ENCODE measurements around the gene GDF11. TPM values are rescaled to one million over a fixed set of nuclear protein-coding genes. Genes with fewer than 3 reads are reported as not detected.
A peak's percentile ranks its signal among the peaks of the same experiment; 100 is the strongest.

The GDF11 gene
- total RNA-seq, 1 experiment from 2014 or later = 5.3 TPM

GRCh38 chr12:55765736-55766290 lies 22.9 kb downstream of the GDF11 start:
- BruUV-seq (replicated peaks) = no TSS peak
- POLR2A ChIA-PET = no interaction called here
- Histone ChIP-seq H3K4me3 (replicated peaks in 1 of 2; ENCODE audit: low read depth in 1 of 2, low read length in 2 of 2) (no peak overlapping the region), H3K79me2 (ENCODE audit: insufficient read depth, low read length) (peaks cover 9% of the 10 kb centered on the region; the same call in 1 of the 2 replicates), H3K27ac (ENCODE audit: low read depth, low read length) (no peak overlapping the region), H4K20me1 (ENCODE audit: insufficient read depth) (no peaks in the 10 kb centered on the region), H3K9ac (ENCODE audit: low read length) (no peak overlapping the region), H3K9me3 (ENCODE audit: control insufficient read depth in 1 of 2, insufficient read depth in 1 of 2, low read depth in 1 of 2, low read length in 2 of 2) (no peaks in the 10 kb centered on the region), H3K4me1 (ENCODE audit: control insufficient read depth in 1 of 2, insufficient read depth in 2 of 2, low read length in 2 of 2) (no peaks in the 10 kb centered on the region), H3K36me3 (ENCODE audit: control insufficient read depth in 1 of 2, insufficient read depth in 2 of 2, low read length in 2 of 2) (peaks cover 10 to 13% of the 10 kb centered on the region in 2 experiments; a peak in 3 of 4 replicates), H3K4me2 (ENCODE audit: low read length) (no peak overlapping the region), H3K27me3 (ENCODE audit: insufficient read depth, low read length) (no peaks in the 10 kb centered on the region), H3K9me2 (ENCODE audit: insufficient read depth) (no peaks in the 10 kb centered on the region), H2AFZ (ENCODE audit: low read depth, low read length, poor library complexity, severe bottlenecking) (no peak overlapping the region)
- CTCF ChIA-PET = no interaction called here
- TF ChIP-seq RAD21 (IDR thresholded peaks at IDR 0.05; ENCODE audit: low read depth) = no peak
- TF ChIP-seq JUND (IDR thresholded peaks at IDR 0.05) = 0 out of 2 replicates have a peak, but pooled peaks have one; percentile 9
- DNase-seq (ENCODE audit: low read depth, low spot score) = no peak
- intact Hi-C loops (cut with micrococcal nuclease) = no loop called here
- RAD21 ChIA-PET (ENCODE audit: low non-redundant PET in 1 of 2, low total read pairs in 2 of 2, uncharacterized antibody in 2 of 2, unreplicated experiment in 2 of 2) = no interaction called here
- no peak for ATAC-seq

GRCh38 chr12:55767156-55767555 lies 24.2 kb downstream of the GDF11 start:
- DNase-seq (ENCODE audit: low read depth, low spot score) (no peak), ATAC-seq (no peak)
- Histone ChIP-seq H3K27me3 (ENCODE audit: insufficient read depth, low read length) (no peaks in the 10 kb centered on the region), H3K9ac (ENCODE audit: low read length) (no peak overlapping the region), H3K4me2 (ENCODE audit: low read length) (no peak overlapping the region), H2AFZ (ENCODE audit: low read depth, low read length, poor library complexity, severe bottlenecking) (no peak overlapping the region), H3K4me1 (ENCODE audit: control insufficient read depth in 1 of 2, insufficient read depth in 2 of 2, low read length in 2 of 2) (no peaks in the 10 kb centered on the region), H3K9me3 (ENCODE audit: control insufficient read depth in 1 of 2, insufficient read depth in 1 of 2, low read depth in 1 of 2, low read length in 2 of 2) (no peaks in the 10 kb centered on the region), H3K9me2 (ENCODE audit: insufficient read depth) (no peaks in the 10 kb centered on the region), H3K4me3 (replicated peaks in 1 of 2; ENCODE audit: low read depth in 1 of 2, low read length in 2 of 2) (no peak overlapping the region), H4K20me1 (ENCODE audit: insufficient read depth) (no peaks in the 10 kb centered on the region), H3K36me3 (ENCODE audit: control insufficient read depth in 1 of 2, insufficient read depth in 2 of 2, low read length in 2 of 2) (peaks cover 8 to 12% of the 10 kb centered on the region in 2 experiments; a peak in 2 of 4 replicates), H3K79me2 (ENCODE audit: insufficient read depth, low read length) (peaks cover 15% of the 10 kb centered on the region; the same call in 1 of the 2 replicates), H3K27ac (ENCODE audit: low read depth, low read length) (no peak overlapping the region)
- ChIA-PET POLR2A (interaction anchor here (0.6 kb wide), 1 partner anchor 23 kb away, joined by 3 read pairs; no protein-coding TSS in a partner anchor), CTCF (no interaction called here), RAD21 (ENCODE audit: low non-redundant PET in 1 of 2, low total read pairs in 2 of 2, uncharacterized antibody in 2 of 2, unreplicated experiment in 2 of 2) (no interaction called here)
- BruUV-seq (replicated peaks) = no TSS peak
- intact Hi-C loops (cut with micrococcal nuclease) = no loop called here
- TF ChIP-seq ATF3 (IDR thresholded peaks at IDR 0.05) (no peak), REST (IDR thresholded peaks at IDR 0.05; ENCODE audit: low read depth) (no peak), FOSL1 (IDR thresholded peaks at IDR 0.05; ENCODE audit: low read depth) (no peak), EZH2phosphoT487 (IDR thresholded peaks at IDR 0.05; ENCODE audit: borderline replicate concordance) (no peak), JUND (IDR thresholded peaks at IDR 0.05) (no peak), SIN3A (IDR thresholded peaks at IDR 0.05; ENCODE audit: low read depth) (no peak), YY1 (IDR thresholded peaks at IDR 0.05; ENCODE audit: extremely low read depth, insufficient replicate concordance, low read depth, low read length) (no peak), CEBPB (IDR thresholded peaks at IDR 0.05; ENCODE audit: low read depth) (no peak), SRF (IDR thresholded peaks at IDR 0.05; ENCODE audit: low read depth) (no peak), TCF7L2 (IDR thresholded peaks at IDR 0.05; ENCODE audit: borderline replicate concordance, extremely low read depth, insufficient read depth, insufficient read length) (no peak), POLR2AphosphoS5 (IDR thresholded peaks at IDR 0.05; ENCODE audit: low read depth, low read length) (no peak), SP1 (IDR thresholded peaks at IDR 0.05; ENCODE audit: low read depth) (no peak), ZBTB33 (IDR thresholded peaks at IDR 0.05; ENCODE audit: extremely low read depth, insufficient replicate concordance, low read length) (no peak), CBX3 (IDR thresholded peaks at IDR 0.05; ENCODE audit: low read depth) (no peak), RAD21 (IDR thresholded peaks at IDR 0.05; ENCODE audit: low read depth) (no peak)
